Measurements from ENCODE around the gene CEP192. TPM values are rescaled to one million over a fixed set of nuclear protein-coding genes. Genes with fewer than 3 reads are reported as not detected.

The CEP192 gene
- polyA plus RNA-seq, 1 of the 3 experiments (the other 2 are of a cell fraction) = 9.4 TPM

DNA sequence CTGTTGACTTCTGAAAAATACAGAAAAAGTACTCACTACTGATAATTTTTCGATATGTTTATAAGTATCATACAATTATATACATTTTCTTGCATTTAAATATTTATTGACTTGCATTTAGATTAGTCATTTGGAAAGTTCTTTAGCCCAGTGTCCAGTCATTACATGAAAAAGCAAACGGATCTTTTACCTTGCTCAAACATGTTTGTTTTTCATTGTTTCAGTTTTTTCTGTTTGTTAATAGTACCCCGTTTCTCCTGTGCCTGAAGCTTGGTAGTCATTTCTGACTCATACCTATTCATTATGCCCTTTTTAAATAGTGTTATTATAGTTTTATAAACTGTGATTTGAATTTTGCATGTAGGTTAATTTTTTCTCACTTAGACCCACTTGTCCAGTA lies 28.1 kb downstream of the CEP192 start:
- H4K20me1 ChIP-seq (ENCODE audit: insufficient read depth) = no peaks in the 10 kb centered on the region
- WGBS (ENCODE audit: low lambda C conversion rate) = 83% methylated on average over 3 of the region's 3 CpGs
- CTCF ChIA-PET = no interaction called here

DNA sequence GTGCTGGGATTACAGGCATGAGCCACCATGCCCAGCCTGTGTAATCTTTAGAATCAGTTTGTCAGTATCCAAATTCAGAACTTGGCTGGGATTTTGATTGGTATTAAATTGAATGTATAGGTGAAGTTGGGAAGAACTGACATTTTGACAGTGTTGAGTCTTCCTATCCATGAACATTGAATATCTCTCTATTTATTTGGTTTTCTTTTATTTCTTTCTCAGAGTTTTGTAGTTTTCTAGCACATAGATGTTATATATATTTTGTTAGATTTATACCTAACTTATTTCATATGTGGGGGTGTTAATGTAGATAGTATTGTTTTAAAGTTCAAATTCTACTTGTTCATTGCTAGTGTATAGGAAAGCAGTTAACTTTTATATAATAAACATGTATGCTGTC lies 31.5 kb downstream of the CEP192 start:
- CTCF ChIA-PET = no interaction called here

More for the DNA sequence above, 28.1 kb downstream of the CEP192 start:
- Histone ChIP-seq H3K36me3 (replicated peaks in 1 of 2; ENCODE audit: control insufficient read depth in 1 of 2, insufficient read depth in 2 of 2, low read length in 1 of 2) (peaks cover 63 to 79% of the 10 kb centered on the region in 2 experiments), H3K27me3 (ENCODE audit: insufficient read depth) (no peaks in the 10 kb centered on the region), H3K79me2 (ENCODE audit: insufficient read depth) (peaks cover 16% of the 10 kb centered on the region), H3K4me2 (no peak overlapping the region), H3K9me2 (no peaks in the 10 kb centered on the region), H3K4me3 (ENCODE audit: low read depth in 2 of 2, low read length in 1 of 2) (no peak overlapping the region), H3K9ac (no peak overlapping the region), H3K4me1 (ENCODE audit: control insufficient read depth in 1 of 2, insufficient read depth in 2 of 2, low read depth in 1 of 2, low read length in 1 of 2) (no peaks in the 10 kb centered on the region), H3K9me3 (no peaks in the 10 kb centered on the region), H3K27ac (ENCODE audit: low read depth in 2 of 2, low read length in 1 of 2) (no peak overlapping the region), H2AFZ (ENCODE audit: low read depth) (no peak overlapping the region), H3F3A (replicated peaks; ENCODE audit: insufficient read depth) (no peaks in the 10 kb centered on the region)
- no peak for DNase-seq
- POLR2A ChIA-PET = no interaction called here
- TF ChIP-seq, protein P1, sequence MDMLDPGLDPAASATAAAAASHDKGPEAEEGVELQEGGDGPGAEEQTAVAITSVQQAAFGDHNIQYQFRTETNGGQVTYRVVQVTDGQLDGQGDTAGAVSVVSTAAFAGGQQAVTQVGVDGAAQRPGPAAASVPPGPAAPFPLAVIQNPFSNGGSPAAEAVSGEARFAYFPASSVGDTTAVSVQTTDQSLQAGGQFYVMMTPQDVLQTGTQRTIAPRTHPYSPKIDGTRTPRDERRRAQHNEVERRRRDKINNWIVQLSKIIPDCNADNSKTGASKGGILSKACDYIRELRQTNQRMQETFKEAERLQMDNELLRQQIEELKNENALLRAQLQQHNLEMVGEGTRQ (IDR thresholded peaks at IDR 0.05; ENCODE audit: borderline replicate concordance, low read depth, low read length) = no peak
- TF ChIP-seq NFIC (IDR thresholded peaks at IDR 0.05; ENCODE audit: borderline replicate concordance) (no peak), YY1 (IDR thresholded peaks at IDR 0.05; ENCODE audit: low read depth) (no peak), MEF2A (IDR thresholded peaks at IDR 0.05; ENCODE audit: borderline replicate concordance, low read depth) (no peak), JUND (IDR thresholded peaks at IDR 0.05) (no peak), TEAD4 (IDR thresholded peaks at IDR 0.05; ENCODE audit: borderline replicate concordance, insufficient read depth) (no peak), SIN3A (IDR thresholded peaks at IDR 0.05; ENCODE audit: borderline replicate concordance, low read depth, low read length) (no peak), MXI1 (IDR thresholded peaks at IDR 0.05; ENCODE audit: low read depth, low read length) (no peak), TCF12 (IDR thresholded peaks at IDR 0.05) (no peak), SMC3 (IDR thresholded peaks at IDR 0.05; ENCODE audit: low read depth, low read length) (no peak), EP300 (IDR thresholded peaks at IDR 0.05; ENCODE audit: borderline replicate concordance in 1 of 2, low read depth in 1 of 2, low read length in 1 of 2) (no peak), EZH2phosphoT487 (IDR thresholded peaks at IDR 0.05; ENCODE audit: borderline replicate concordance, low read depth) (no peak), RXRA (IDR thresholded peaks at IDR 0.05; ENCODE audit: borderline replicate concordance, low read depth) (no peak)
- TF ChIP-seq, protein P2, sequence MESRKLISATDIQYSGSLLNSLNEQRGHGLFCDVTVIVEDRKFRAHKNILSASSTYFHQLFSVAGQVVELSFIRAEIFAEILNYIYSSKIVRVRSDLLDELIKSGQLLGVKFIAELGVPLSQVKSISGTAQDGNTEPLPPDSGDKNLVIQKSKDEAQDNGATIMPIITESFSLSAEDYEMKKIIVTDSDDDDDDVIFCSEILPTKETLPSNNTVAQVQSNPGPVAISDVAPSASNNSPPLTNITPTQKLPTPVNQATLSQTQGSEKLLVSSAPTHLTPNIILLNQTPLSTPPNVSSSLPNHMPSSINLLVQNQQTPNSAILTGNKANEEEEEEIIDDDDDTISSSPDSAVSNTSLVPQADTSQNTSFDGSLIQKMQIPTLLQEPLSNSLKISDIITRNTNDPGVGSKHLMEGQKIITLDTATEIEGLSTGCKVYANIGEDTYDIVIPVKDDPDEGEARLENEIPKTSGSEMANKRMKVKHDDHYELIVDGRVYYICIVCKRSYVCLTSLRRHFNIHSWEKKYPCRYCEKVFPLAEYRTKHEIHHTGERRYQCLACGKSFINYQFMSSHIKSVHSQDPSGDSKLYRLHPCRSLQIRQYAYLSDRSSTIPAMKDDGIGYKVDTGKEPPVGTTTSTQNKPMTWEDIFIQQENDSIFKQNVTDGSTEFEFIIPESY (IDR thresholded peaks at IDR 0.05; ENCODE audit: borderline replicate concordance, low read depth) = no peak
- TF ChIP-seq, protein P3, sequence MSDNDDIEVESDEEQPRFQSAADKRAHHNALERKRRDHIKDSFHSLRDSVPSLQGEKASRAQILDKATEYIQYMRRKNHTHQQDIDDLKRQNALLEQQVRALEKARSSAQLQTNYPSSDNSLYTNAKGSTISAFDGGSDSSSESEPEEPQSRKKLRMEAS (IDR thresholded peaks at IDR 0.05; ENCODE audit: low read depth) = no peak

More for the DNA sequence above, 31.5 kb downstream of the CEP192 start:
- no peak overlapping the region for H3K4me2 ChIP-seq
- peaks cover 51 to 72% of the 10 kb centered on the region in 2 experiments for H3K36me3 ChIP-seq (replicated peaks in 1 of 2; ENCODE audit: control insufficient read depth in 1 of 2, insufficient read depth in 2 of 2, low read length in 1 of 2)
- no peak for DNase-seq
- no peak overlapping the region for H3K4me3 ChIP-seq (ENCODE audit: low read depth in 2 of 2, low read length in 1 of 2)
- no peaks in the 10 kb centered on the region for H3K9me2 ChIP-seq
- H3K9ac ChIP-seq = no peak overlapping the region
- no peaks in the 10 kb centered on the region for H3F3A ChIP-seq (replicated peaks; ENCODE audit: insufficient read depth)
- no peak for TF ChIP-seq CHD2 (IDR thresholded peaks at IDR 0.05; ENCODE audit: low read length, partially characterized antibody)
- no peaks in the 10 kb centered on the region for H3K27me3 ChIP-seq (ENCODE audit: insufficient read depth)
- H3K4me1 ChIP-seq (ENCODE audit: control insufficient read depth in 1 of 2, insufficient read depth in 2 of 2, low read depth in 1 of 2, low read length in 1 of 2) = no peaks in the 10 kb centered on the region
- no peaks in the 10 kb centered on the region for H3K9me3 ChIP-seq
- no peak overlapping the region for H3K27ac ChIP-seq (ENCODE audit: low read depth in 2 of 2, low read length in 1 of 2)
- POLR2A ChIA-PET = no interaction called here
- no peak overlapping the region for H2AFZ ChIP-seq (ENCODE audit: low read depth)
- peaks cover 31% of the 10 kb centered on the region for H3K79me2 ChIP-seq (ENCODE audit: insufficient read depth)
- H4K20me1 ChIP-seq (ENCODE audit: insufficient read depth) = no peaks in the 10 kb centered on the region

All from SK-N-SH (cell line).